ENCODE data around the gene TCF7L2.

The TCF7L2 gene

DNA sequence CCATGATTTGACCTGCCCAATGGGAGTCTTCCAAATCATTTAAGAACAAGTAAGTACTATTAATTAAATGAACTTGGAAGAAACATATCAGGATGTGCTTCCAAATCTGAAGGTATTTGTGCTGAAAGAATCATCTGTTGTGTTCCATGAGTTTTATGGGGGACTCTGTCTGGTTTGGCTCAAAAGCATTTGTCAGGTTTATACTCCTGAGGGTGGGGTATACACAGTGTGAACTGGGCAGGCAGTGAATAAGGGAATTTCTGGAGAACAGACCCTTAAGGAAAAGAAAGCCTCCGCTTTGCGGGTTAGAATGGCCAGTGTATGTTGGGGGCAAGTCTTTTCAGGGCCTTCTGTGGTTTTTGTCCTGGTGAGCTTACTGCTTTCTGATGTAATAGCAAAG lies 29.9 kb downstream of the TCF7L2 start:
- peaks cover 6% of the 10 kb centered on the region for H3K4me1 ChIP-seq (ENCODE audit: insufficient read depth, insufficient read length)
- DNase-seq (ENCODE audit: low read depth, low spot score) = no peak
- no peaks in the 10 kb centered on the region for H3K27me3 ChIP-seq (ENCODE audit: insufficient read depth, insufficient read length)
- no peaks in the 10 kb centered on the region for H3K9me3 ChIP-seq (ENCODE audit: insufficient read depth, low read length)
- TF ChIP-seq ZNF274 (IDR thresholded peaks at IDR 0.05; ENCODE audit: low read depth, low read length) = no peak
- H3K9ac ChIP-seq (ENCODE audit: insufficient read length, low read depth) = no peak overlapping the region
- peaks cover 8% of the 10 kb centered on the region for H3K36me3 ChIP-seq (ENCODE audit: insufficient read depth, insufficient read length, low read length)
- H3K4me3 ChIP-seq (ENCODE audit: insufficient read length, low read depth) = no peak overlapping the region

DNA sequence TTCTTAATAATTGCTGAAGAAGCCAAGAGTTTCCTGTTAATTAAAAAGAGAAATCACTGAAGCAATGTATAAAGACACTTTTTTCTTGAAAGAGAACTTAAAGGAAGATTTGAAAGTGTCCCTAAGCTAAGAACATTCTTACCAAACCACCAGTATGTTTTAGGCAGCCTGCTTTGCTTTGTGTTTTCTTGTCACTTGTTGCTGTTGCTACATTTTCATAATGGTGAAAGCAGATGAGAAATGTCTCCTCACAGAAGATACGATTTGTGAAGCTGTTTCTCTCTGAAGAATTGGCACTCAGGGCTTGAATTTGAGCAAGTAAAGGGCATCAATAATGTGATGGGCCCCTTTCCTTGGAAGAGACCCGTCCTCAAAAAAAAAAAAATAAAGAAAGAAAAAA lies 30.9 kb downstream of the TCF7L2 start:
- peaks cover 6% of the 10 kb centered on the region for H3K4me1 ChIP-seq (ENCODE audit: insufficient read depth, insufficient read length)
- no peak overlapping the region for H3K4me3 ChIP-seq (ENCODE audit: insufficient read length, low read depth)
- DNase-seq (ENCODE audit: low read depth, low spot score) = no peak
- no peaks in the 10 kb centered on the region for H3K9me3 ChIP-seq (ENCODE audit: insufficient read depth, low read length)
- no peaks in the 10 kb centered on the region for H3K27me3 ChIP-seq (ENCODE audit: insufficient read depth, insufficient read length)
- no peak for TF ChIP-seq ZNF274 (IDR thresholded peaks at IDR 0.05; ENCODE audit: low read depth, low read length)
- no peak for TF ChIP-seq YY1 (IDR thresholded peaks at IDR 0.05; ENCODE audit: insufficient read depth, insufficient read length)
- TF ChIP-seq SUZ12 (IDR thresholded peaks at IDR 0.05; ENCODE audit: extremely low read depth, insufficient read depth, insufficient read length) = no peak
- H3K36me3 ChIP-seq (ENCODE audit: insufficient read depth, insufficient read length, low read length) = peaks cover 4% of the 10 kb centered on the region
- no peak overlapping the region for H3K9ac ChIP-seq (ENCODE audit: insufficient read length, low read depth)

- H3K9me3 ChIP-seq (ENCODE audit: insufficient read depth, low read length) = no peaks in the 10 kb centered on the region
- H3K27me3 ChIP-seq (ENCODE audit: insufficient read depth, insufficient read length) = no peaks in the 10 kb centered on the region
- H3K4me3 ChIP-seq (ENCODE audit: insufficient read length, low read depth) = no peak overlapping the region
- H3K36me3 ChIP-seq (ENCODE audit: insufficient read depth, insufficient read length, low read length) = no peaks in the 10 kb centered on the region
- no peak overlapping the region for H3K9ac ChIP-seq (ENCODE audit: insufficient read length, low read depth)
- no peak for DNase-seq (ENCODE audit: low read depth, low spot score)
- TF ChIP-seq ZNF274 (IDR thresholded peaks at IDR 0.05; ENCODE audit: low read depth, low read length) = no peak
- no peak for TF ChIP-seq SUZ12 (IDR thresholded peaks at IDR 0.05; ENCODE audit: extremely low read depth, insufficient read depth, insufficient read length)
- peaks cover 6% of the 10 kb centered on the region for H3K4me1 ChIP-seq (ENCODE audit: insufficient read depth, insufficient read length)
Measured at GRCh38 chr10:112981553-112981952, 31.5 kb downstream of the TCF7L2 start.

GRCh38 chr10:112983444-112984056 lies 33.5 kb downstream of the TCF7L2 start:
- TF ChIP-seq SUZ12 (IDR thresholded peaks at IDR 0.05; ENCODE audit: extremely low read depth, insufficient read depth, insufficient read length) = no peak
- TF ChIP-seq YY1 (IDR thresholded peaks at IDR 0.05; ENCODE audit: insufficient read depth, insufficient read length) = no peak
- TF ChIP-seq ZNF274 (IDR thresholded peaks at IDR 0.05; ENCODE audit: low read depth, low read length) = no peak
- Histone ChIP-seq H3K9me3 (ENCODE audit: insufficient read depth, low read length) (no peaks in the 10 kb centered on the region), H3K27me3 (ENCODE audit: insufficient read depth, insufficient read length) (no peaks in the 10 kb centered on the region), H3K9ac (ENCODE audit: insufficient read length, low read depth) (no peak overlapping the region), H3K4me3 (ENCODE audit: insufficient read length, low read depth) (no peak overlapping the region), H3K36me3 (ENCODE audit: insufficient read depth, insufficient read length, low read length) (peaks cover 4% of the 10 kb centered on the region), H3K4me1 (ENCODE audit: insufficient read depth, insufficient read length) (peaks cover 4% of the 10 kb centered on the region)
- DNase-seq (ENCODE audit: low read depth, low spot score) = no peak

GRCh38 chr10:112984756-112985155 lies 34.7 kb downstream of the TCF7L2 start:
- no peak for TF ChIP-seq YY1 (IDR thresholded peaks at IDR 0.05; ENCODE audit: insufficient read depth, insufficient read length)
- TF ChIP-seq ZNF274 (IDR thresholded peaks at IDR 0.05; ENCODE audit: low read depth, low read length) = no peak
- TF ChIP-seq SUZ12 (IDR thresholded peaks at IDR 0.05; ENCODE audit: extremely low read depth, insufficient read depth, insufficient read length) = no peak
- Histone ChIP-seq H3K36me3 (ENCODE audit: insufficient read depth, insufficient read length, low read length) (peaks cover 4% of the 10 kb centered on the region), H3K4me1 (ENCODE audit: insufficient read depth, insufficient read length) (peaks cover 3% of the 10 kb centered on the region), H3K9ac (ENCODE audit: insufficient read length, low read depth) (no peak overlapping the region), H3K4me3 (ENCODE audit: insufficient read length, low read depth) (no peak overlapping the region), H3K9me3 (ENCODE audit: insufficient read depth, low read length) (no peaks in the 10 kb centered on the region), H3K27me3 (ENCODE audit: insufficient read depth, insufficient read length) (no peaks in the 10 kb centered on the region)
- DNase-seq (ENCODE audit: low read depth, low spot score) = no peak

- Histone ChIP-seq H3K36me3 (ENCODE audit: insufficient read depth, insufficient read length, low read length) (peaks cover 7% of the 10 kb centered on the region), H3K9ac (ENCODE audit: insufficient read length, low read depth) (no peak overlapping the region)
Measured at GRCh38 chr10:112985690-112986543, 35.9 kb downstream of the TCF7L2 start.

DNA sequence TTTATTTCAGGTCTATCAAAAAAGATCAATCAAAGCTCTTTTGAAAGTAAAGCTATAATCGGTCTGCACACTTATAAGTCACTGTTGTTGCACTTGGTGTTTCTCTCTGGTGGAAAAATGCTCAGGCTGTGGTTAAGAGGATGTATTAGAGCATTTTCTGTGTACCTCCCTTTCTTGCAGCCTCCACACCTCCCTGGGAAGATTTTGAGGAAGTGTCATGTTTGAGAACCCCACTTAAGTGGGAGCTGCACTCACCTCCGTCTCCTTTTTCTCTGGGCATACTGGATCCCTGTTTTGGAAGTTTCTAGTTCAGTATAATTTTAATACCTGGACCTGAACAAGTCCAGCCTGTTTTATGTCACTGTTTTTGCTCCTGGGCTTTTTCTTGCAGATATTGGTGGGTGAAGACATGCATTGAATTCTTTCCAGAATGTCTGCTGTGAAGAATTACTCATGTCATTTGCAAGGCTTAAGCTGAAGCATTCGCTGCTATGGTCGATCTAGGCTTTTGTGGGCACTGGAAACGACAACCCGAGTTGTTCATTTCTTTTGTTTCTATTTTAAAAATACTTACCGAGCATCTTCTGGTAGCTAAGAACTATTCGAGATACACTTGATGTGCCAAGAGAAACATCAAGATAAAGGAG lies 36.6 kb downstream of the TCF7L2 start:
- no peaks in the 10 kb centered on the region for H3K27me3 ChIP-seq (ENCODE audit: insufficient read depth, insufficient read length)
- H3K4me1 ChIP-seq (ENCODE audit: insufficient read depth, insufficient read length) = peaks cover 5% of the 10 kb centered on the region
- peaks cover 11% of the 10 kb centered on the region for H3K36me3 ChIP-seq (ENCODE audit: insufficient read depth, insufficient read length, low read length)

More at GRCh38 chr10:112985690-112986543, 35.9 kb downstream of the TCF7L2 start:
- peaks cover 4% of the 10 kb centered on the region for H3K4me1 ChIP-seq (ENCODE audit: insufficient read depth, insufficient read length)
- DNase-seq (ENCODE audit: low read depth, low spot score) = no peak
- H3K9me3 ChIP-seq (ENCODE audit: insufficient read depth, low read length) = no peaks in the 10 kb centered on the region
- no peak for TF ChIP-seq ZNF274 (IDR thresholded peaks at IDR 0.05; ENCODE audit: low read depth, low read length)
- TF ChIP-seq YY1 (IDR thresholded peaks at IDR 0.05; ENCODE audit: insufficient read depth, insufficient read length) = no peak
- TF ChIP-seq SUZ12 (IDR thresholded peaks at IDR 0.05; ENCODE audit: extremely low read depth, insufficient read depth, insufficient read length) = no peak
- H3K27me3 ChIP-seq (ENCODE audit: insufficient read depth, insufficient read length) = no peaks in the 10 kb centered on the region
- H3K4me3 ChIP-seq (ENCODE audit: insufficient read length, low read depth) = no peak overlapping the region

More for the DNA sequence above, 36.6 kb downstream of the TCF7L2 start:
- DNase-seq (ENCODE audit: low read depth, low spot score) = no peak
- H3K9ac ChIP-seq (ENCODE audit: insufficient read length, low read depth) = no peak overlapping the region
- no peaks in the 10 kb centered on the region for H3K9me3 ChIP-seq (ENCODE audit: insufficient read depth, low read length)
- TF ChIP-seq SUZ12 (IDR thresholded peaks at IDR 0.05; ENCODE audit: extremely low read depth, insufficient read depth, insufficient read length) (no peak), YY1 (IDR thresholded peaks at IDR 0.05; ENCODE audit: insufficient read depth, insufficient read length) (no peak), ZNF274 (IDR thresholded peaks at IDR 0.05; ENCODE audit: low read depth, low read length) (no peak)
- no peak overlapping the region for H3K4me3 ChIP-seq (ENCODE audit: insufficient read length, low read depth)

All from NT2/D1 (cell line).